Suprapubic skin (tissue), 4 donors: ENCODE data around the gene KLRK1. TPM values are rescaled to one million over a fixed set of nuclear protein-coding genes. Genes with fewer than 3 reads are reported as not detected.
"Not testable (repeated sequence)": the region's sequence is repeated elsewhere in the genome, so short reads cannot be mapped to it uniquely, and the experiment has no call there.

Experiments
- DNase-seq, 2 donors: peaks; one replicate each; pipeline ENCODE4 v3.0.0-alpha.2; 2019; ENCODE audit warnings: low spot score in 2 of 2
- H3K27ac ChIP-seq: fragments of 200-600 bp; sonication (generic); one replicate; pipeline ENCODE4 v1.5.1; 2019
- H3K27me3 ChIP-seq: fragments of 200-600 bp; sonication (generic); one replicate; pipeline ENCODE4 v1.5.1; 2019
- H3K36me3 ChIP-seq: fragments of 200-600 bp; sonication (generic); one replicate; pipeline ENCODE4 v1.5.1; 2019
- H3K4me1 ChIP-seq: fragments of 200-600 bp; sonication (generic); one replicate; pipeline ENCODE4 v1.5.1; 2019
- H3K4me3 ChIP-seq: fragments of 200-600 bp; sonication (generic); one replicate; pipeline ENCODE4 v1.5.1; 2019; ENCODE audit warnings: mild to moderate bottlenecking
- H3K9me3 ChIP-seq: fragments of 200-600 bp; sonication (generic); one replicate; pipeline ENCODE4 v1.5.1; 2019
- EP300 ChIP-seq: sonication (generic); formaldehyde crosslinking; IDR thresholded peaks from one replicate; pipeline ENCODE4 v1.6.1; 2017; ENCODE audit warnings: antibody characterized with exemption
- POLR2A ChIP-seq, 2 donors: fragments of 450-650 bp; IDR thresholded peaks; one replicate each; pipeline ENCODE4 v1.6.1; 2017; ENCODE audit warnings: antibody characterized with exemption in 2 of 2, mild to moderate bottlenecking in 2 of 2, moderate library complexity in 2 of 2
- POLR2AphosphoS5 ChIP-seq, 3 donors: sonication (generic); formaldehyde crosslinking; IDR thresholded peaks; one replicate each; pipeline ENCODE4 v1.6.1; 2017; ENCODE audit warnings: antibody characterized with exemption in 3 of 3
- whole genome bisulfite sequencing: methylation state at CpG from one replicate; pipeline ENCODE4 v1.1.5; 2018; 5-methylcytosine and 5-hydroxymethylcytosine counted together
- total RNA-seq, 4 donors: library from RNA; depleted of rRNA; stranded (reverse); fragments of >200 nt; gene quantifications; one replicate each; pipeline ENCODE4 v1.1.0, GENCODE V29; 2016
- TF ChIP-seq, protein P1 (sequence below), 2 donors: fragments of 200-600 bp in 1 of 2; fragments of 450-650 bp in 1 of 2; sonication (generic) in 1 of 2; IDR thresholded peaks; one replicate each; pipeline ENCODE4 v1.5.1; 2016 to 2019; ENCODE audit warnings: antibody characterized with exemption in 2 of 2, mild to moderate bottlenecking in 1 of 2, moderate library complexity in 1 of 2

The KLRK1 gene
- total RNA-seq, 4 donors from 2014 or later = 0.51 to 4.3 TPM; not detected in 2

- no peaks in the 10 kb centered on the region for H3K27me3 ChIP-seq
- H3K36me3 ChIP-seq = no peaks in the 10 kb centered on the region
- no peak for DNase-seq
- no peak overlapping the region for H3K4me3 ChIP-seq
- H3K9me3 ChIP-seq = no peaks in the 10 kb centered on the region
- TF ChIP-seq EP300 (no peak), POLR2AphosphoS5 (IDR thresholded peaks at IDR 0.05) (no peak), POLR2A (IDR thresholded peaks at IDR 0.05) (no peak)
- TF ChIP-seq, protein P1, sequence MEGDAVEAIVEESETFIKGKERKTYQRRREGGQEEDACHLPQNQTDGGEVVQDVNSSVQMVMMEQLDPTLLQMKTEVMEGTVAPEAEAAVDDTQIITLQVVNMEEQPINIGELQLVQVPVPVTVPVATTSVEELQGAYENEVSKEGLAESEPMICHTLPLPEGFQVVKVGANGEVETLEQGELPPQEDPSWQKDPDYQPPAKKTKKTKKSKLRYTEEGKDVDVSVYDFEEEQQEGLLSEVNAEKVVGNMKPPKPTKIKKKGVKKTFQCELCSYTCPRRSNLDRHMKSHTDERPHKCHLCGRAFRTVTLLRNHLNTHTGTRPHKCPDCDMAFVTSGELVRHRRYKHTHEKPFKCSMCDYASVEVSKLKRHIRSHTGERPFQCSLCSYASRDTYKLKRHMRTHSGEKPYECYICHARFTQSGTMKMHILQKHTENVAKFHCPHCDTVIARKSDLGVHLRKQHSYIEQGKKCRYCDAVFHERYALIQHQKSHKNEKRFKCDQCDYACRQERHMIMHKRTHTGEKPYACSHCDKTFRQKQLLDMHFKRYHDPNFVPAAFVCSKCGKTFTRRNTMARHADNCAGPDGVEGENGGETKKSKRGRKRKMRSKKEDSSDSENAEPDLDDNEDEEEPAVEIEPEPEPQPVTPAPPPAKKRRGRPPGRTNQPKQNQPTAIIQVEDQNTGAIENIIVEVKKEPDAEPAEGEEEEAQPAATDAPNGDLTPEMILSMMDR (IDR thresholded peaks at IDR 0.05) = peak; percentile 54 to 57
- no peak overlapping the region for H3K27ac ChIP-seq
- H3K4me1 ChIP-seq = no peaks in the 10 kb centered on the region
- WGBS = 43% methylated on average over 2 of the region's 2 CpGs
These were observed 58.1 kb downstream of the KLRK1 start for GRCh38 chr12:10331642-10332239.

DNA sequence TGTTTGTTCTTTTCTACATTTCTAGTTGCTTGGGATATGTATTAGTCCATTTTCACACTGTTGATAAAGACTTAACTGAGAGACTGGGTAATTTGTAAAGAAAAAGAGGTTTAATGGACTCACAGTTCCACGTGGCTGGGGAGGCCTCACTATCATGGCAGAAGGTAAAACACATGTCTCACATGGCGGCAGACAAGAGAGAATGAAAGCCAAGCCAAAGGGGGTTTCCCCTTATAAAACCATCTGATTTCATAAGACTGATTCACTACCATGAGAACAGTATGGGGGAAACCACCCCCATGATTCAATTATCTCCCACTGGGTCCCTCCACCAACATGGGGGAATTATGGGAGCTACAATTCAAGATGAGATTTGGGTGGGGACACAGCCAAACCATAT is 61.1 kb downstream of the KLRK1 start:
- H3K4me1 ChIP-seq, DNase-seq, H3K9me3 ChIP-seq, H3K27ac ChIP-seq, H3K27me3 ChIP-seq, H3K36me3 ChIP-seq, H3K4me3 ChIP-seq: not testable (repeated sequence)
- WGBS = 66% methylated on average over 2 of the region's 2 CpGs

Other genes starting within 250 kb of the KLRK1 start
- gene OLR1, start 217.9 kb downstream of the KLRK1 start, total RNA-seq = not detected
- gene TMEM52B, start 211.0 kb downstream of the KLRK1 start, total RNA-seq = under 1 TPM in 1 of 4 donors, not detected in 3; 0.16 TPM
- gene GABARAPL1, start 177.2 kb downstream of the KLRK1 start, total RNA-seq = 10 to 100 TPM; 48.7 to 94.6 (median 81.1) TPM
- gene KLRD1, start 82.2 kb downstream of the KLRK1 start, total RNA-seq = 1 to 10 TPM in 1 of 4 donors, under 1 TPM in 2, not detected in 1; 0.72 to 1.1 (median 0.76) TPM
- not detected for gene KLRC4, start 19.7 kb upstream of the KLRK1 start, total RNA-seq
- gene KLRC3, start 30.6 kb upstream of the KLRK1 start, total RNA-seq = not detected
- under 1 TPM in 1 of 4 donors, not detected in 3; 0.89 TPM for gene KLRC2, start 46.0 kb upstream of the KLRK1 start, total RNA-seq
- not detected for gene KLRC1, start 63.3 kb upstream of the KLRK1 start, total RNA-seq
- gene EIF2S3B, start 115.8 kb upstream of the KLRK1 start, total RNA-seq = 1 to 10 TPM in 2 of 4 donors, under 1 TPM in 2; 0.48 to 1.2 (median 0.95) TPM
- gene MAGOHB, start 223.6 kb upstream of the KLRK1 start, total RNA-seq = 10 to 100 TPM in 2 of 4 donors, 1 to 10 TPM in 2; 6.0 to 27.8 (median 10.3) TPM